ENCODE results near the gene LINC00237. TPM values are rescaled to one million over a fixed set of nuclear protein-coding genes. Genes with fewer than 3 reads are reported as not detected.

LINC00237 gene
- total RNA-seq, 1 donor from 2014 or later, result not detected

- intact Hi-C loops (cut with DNase I), result no loop called here
- Histone ChIP-seq H3K4me1 (no peaks in the 10 kb centered on the region), H3K27ac (no peak overlapping the region), H3K36me3 (no peaks in the 10 kb centered on the region), H3K4me3 (no peak overlapping the region), H3K9me3 (no peaks in the 10 kb centered on the region), H3K27me3 (no peaks in the 10 kb centered on the region)
- TF ChIP-seq POLR2A (IDR thresholded peaks at IDR 0.05) (no peak), POLR2AphosphoS5 (IDR thresholded peaks at IDR 0.05; ENCODE audit: insufficient read depth in 1 of 2, low read depth in 1 of 2) (no peak), CTCF (IDR thresholded peaks at IDR 0.05) (no peak)
- no peak for DNase-seq (ENCODE audit: extremely low spot score in 2 of 2)
These were observed 53.0 kb downstream of the LINC00237 start for GRCh38 chr20:21053002-21053762.

- DNase-seq (ENCODE audit: extremely low spot score in 2 of 2), result no peak
- H3K9me3 ChIP-seq, result no peaks in the 10 kb centered on the region
- H3K36me3 ChIP-seq, result no peaks in the 10 kb centered on the region
- TF ChIP-seq POLR2A (IDR thresholded peaks at IDR 0.05) (no peak), CTCF (IDR thresholded peaks at IDR 0.05) (no peak), POLR2AphosphoS5 (IDR thresholded peaks at IDR 0.05; ENCODE audit: insufficient read depth in 1 of 2, low read depth in 1 of 2) (no peak)
- H3K4me3 ChIP-seq, result no peak overlapping the region
- no peaks in the 10 kb centered on the region for H3K27me3 ChIP-seq
- H3K27ac ChIP-seq, result no peak overlapping the region
- no peaks in the 10 kb centered on the region for H3K4me1 ChIP-seq
- intact Hi-C loops (cut with DNase I), result no loop called here
These were observed 53.5 kb downstream of the LINC00237 start for GRCh38 chr20:21052686-21053001.

GRCh38 chr20:21052241-21052640 lies 53.9 kb downstream of the LINC00237 start:
- Histone ChIP-seq H3K27me3 (no peaks in the 10 kb centered on the region), H3K4me1 (no peaks in the 10 kb centered on the region), H3K36me3 (no peaks in the 10 kb centered on the region), H3K4me3 (no peak overlapping the region), H3K27ac (no peak overlapping the region), H3K9me3 (no peaks in the 10 kb centered on the region)
- intact Hi-C loops (cut with DNase I), result no loop called here
- TF ChIP-seq CTCF (IDR thresholded peaks at IDR 0.05), result no peak
- TF ChIP-seq POLR2A (IDR thresholded peaks at IDR 0.05), result no peak
- DNase-seq (ENCODE audit: extremely low spot score in 2 of 2), result no peak

- intact Hi-C loops (cut with DNase I), result no loop called here
- Histone ChIP-seq H3K4me1 (no peaks in the 10 kb centered on the region), H3K27me3 (no peaks in the 10 kb centered on the region)
These were observed 55.4 kb downstream of the LINC00237 start for GRCh38 chr20:21050710-21051109.

More at GRCh38 chr20:21050710-21051109, 55.4 kb downstream of the LINC00237 start:
- no peak for DNase-seq (ENCODE audit: extremely low spot score in 2 of 2)
- TF ChIP-seq POLR2A (IDR thresholded peaks at IDR 0.05) (no peak), CTCF (IDR thresholded peaks at IDR 0.05) (no peak), POLR2AphosphoS5 (IDR thresholded peaks at IDR 0.05; ENCODE audit: insufficient read depth in 1 of 2, low read depth in 1 of 2) (no peak)
- H3K9me3 ChIP-seq, result no peaks in the 10 kb centered on the region
- no peaks in the 10 kb centered on the region for H3K36me3 ChIP-seq
- no peak overlapping the region for H3K4me3 ChIP-seq
- H3K27ac ChIP-seq, result no peak overlapping the region
